ENCODE measurements around the gene PLET1.
"Not testable (repeated sequence)": the region's sequence is repeated elsewhere in the genome, so short reads cannot be mapped to it uniquely, and the experiment has no call there.

Gene PLET1

DNA sequence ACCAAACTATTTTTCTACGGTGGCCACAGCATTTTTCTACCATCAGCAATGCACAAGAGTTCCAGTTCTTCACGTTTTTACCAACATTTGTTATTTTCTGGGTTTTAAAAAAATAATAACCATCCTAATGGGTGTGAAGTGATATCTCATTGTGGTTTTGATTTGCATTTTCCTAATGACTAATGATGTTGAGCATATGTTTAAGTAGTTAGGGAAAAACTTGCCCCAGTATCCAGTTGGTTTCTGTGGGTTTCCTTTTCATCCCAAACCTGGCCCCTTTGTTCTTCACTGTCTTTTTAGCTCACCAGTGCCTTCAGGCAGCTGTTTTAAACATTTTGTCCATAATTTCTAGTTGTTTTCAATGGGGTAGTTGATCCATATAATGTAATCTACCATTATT is 49.1 kb downstream of the PLET1 start:
- no peak for DNase-seq (ENCODE audit: low read depth)

DNA sequence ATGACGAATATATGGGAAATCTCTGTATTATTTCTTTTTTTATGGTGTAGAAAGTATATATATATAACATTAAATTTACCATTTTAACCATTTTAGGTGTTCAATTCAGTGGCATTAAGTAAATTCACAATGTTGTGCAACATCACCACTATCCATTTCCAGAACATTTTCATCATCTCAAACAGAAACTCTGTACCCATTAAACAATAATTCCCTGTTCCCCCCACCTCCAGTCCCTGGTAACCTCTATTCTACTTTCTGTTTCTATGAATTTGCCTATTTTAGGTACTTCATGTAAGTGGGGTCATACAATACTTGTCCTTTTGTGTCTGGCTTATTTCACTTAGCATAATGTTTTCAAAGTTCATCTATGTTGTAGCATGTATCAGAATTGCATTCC is 49.8 kb downstream of the PLET1 start:
- DNase-seq (ENCODE audit: low read depth): no peak

DNA sequence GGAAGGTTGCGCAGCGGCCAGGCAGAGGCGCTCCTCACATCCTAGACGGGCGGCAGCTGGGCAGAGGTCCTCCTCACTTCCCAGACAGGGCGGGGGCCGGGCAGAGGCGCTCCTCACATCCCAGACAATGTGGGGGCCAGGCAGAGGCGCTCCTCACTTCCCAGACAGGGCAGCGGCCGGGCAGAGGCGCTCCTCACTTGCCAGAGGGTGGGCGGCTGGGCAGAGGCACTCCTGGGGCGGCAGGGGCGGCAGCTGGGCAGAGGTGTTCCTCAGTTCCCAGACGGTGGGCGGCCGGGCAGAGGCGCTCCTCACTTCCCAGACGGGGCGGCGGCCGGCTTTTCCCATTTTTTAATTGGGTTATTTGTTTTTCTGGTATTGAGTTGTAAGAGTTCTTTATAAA is 54.6 kb downstream of the PLET1 start:
- DNase-seq (ENCODE audit: low read depth): no peak

DNA sequence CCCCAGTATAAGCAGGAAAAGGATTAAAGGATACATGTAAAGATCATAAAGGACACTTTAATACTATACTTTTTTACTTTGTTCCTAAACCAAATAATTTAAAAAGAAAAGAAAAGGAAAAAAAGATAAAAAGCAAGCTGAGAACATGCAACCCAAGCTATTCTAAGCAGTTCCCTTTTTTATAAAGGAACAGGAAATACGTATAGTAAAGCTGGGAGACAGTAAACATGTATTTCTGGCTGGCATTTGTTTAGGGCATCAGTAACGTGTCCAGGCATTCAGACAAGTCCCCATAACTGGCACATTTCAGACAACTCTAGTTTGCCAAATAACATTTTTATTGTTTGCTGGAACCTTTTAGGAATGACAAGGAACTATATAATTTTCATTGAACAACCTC is 60.4 kb downstream of the PLET1 start:
- no peak for DNase-seq (ENCODE audit: low read depth)

DNA sequence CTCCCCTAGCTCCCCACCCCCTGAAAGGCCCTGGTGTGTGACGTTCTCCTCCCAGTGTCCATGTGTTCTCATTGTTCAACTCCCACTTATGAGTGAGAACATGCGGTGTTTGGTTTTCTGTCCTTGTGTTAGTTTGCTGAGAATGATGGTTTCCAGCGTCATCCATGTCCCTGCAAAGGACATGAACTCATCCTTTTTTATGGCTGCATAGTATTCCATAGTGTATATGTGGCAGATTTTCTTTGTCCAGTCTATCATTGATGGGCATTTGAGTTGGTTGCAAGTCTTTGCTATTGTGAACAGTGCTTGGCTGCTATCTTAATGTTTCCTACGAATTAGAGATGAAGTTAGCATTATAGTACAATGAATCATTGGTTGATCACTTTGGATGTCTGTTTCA is 61.6 kb downstream of the PLET1 start:
- not testable (repeated sequence) for DNase-seq (ENCODE audit: low read depth)
